Panc1 (cell line): ENCODE results near the gene IL15. TPM values are rescaled to one million over a fixed set of nuclear protein-coding genes. Genes with fewer than 3 reads are reported as not detected.
A peak's percentile ranks its signal among the peaks of the same experiment; 100 is the strongest.

Experiments used
- ATAC-seq: fragments of 200-7000 bp; cut with Tn5 transposase; 2 replicates; pipeline ENCODE4 v1.9.1; 2020; ENCODE audit warnings: mild to moderate bottlenecking, moderate library complexity
- BruUV-seq: library from RNA; stranded (reverse); fragments of 400-500 nt; replicated peaks from 2 replicates; lab custom pipeline; 2021; lab: Mats Ljungman, UMichigan
- CTCF ChIA-PET: fragments of 300-600 bp; sonication (Branson Sonifier 250); formaldehyde crosslinking; loops from one replicate; lab custom pipeline; 2022; ENCODE audit warnings: antibody characterized with exemption; lab: Charles Lee
- POLR2A ChIA-PET: fragments of 300-600 bp; sonication (Branson Sonifier 250); formaldehyde crosslinking; loops from one replicate; lab custom pipeline; 2022; ENCODE audit warnings: antibody characterized with exemption; lab: Charles Lee
- DNase-seq: peaks from one replicate; pipeline ENCODE4 v3.0.0-alpha.2; 2010; ENCODE audit warnings: low read depth, low spot score
- H3K27ac ChIP-seq: 2 replicates; pipeline ENCODE4 v1.5.1; 2011; ENCODE audit warnings: mild to moderate bottlenecking, low read length, inconsistent platforms
- H3K27me3 ChIP-seq: fragments of 200-500 bp; sonication (Bioruptor generic); 2 replicates; pipeline ENCODE4 v1.6.0; 2014; ENCODE audit warnings: low read length, inconsistent platforms; ENCODE audit not compliant: control insufficient read depth, insufficient read depth
- H3K36me3 ChIP-seq: fragments of 200-500 bp; sonication (Bioruptor generic); 2 replicates; pipeline ENCODE4 v1.5.1; 2014; ENCODE audit warnings: inconsistent platforms, mild to moderate bottlenecking, low read length, moderate library complexity; ENCODE audit not compliant: control insufficient read depth, insufficient read depth
- H3K4me1 ChIP-seq: 2 replicates; pipeline ENCODE4 v1.5.1; 2011; ENCODE audit warnings: inconsistent platforms, mild to moderate bottlenecking, low read length, moderate library complexity; ENCODE audit not compliant: control insufficient read depth, insufficient read depth
- H3K4me3 ChIP-seq, 2 experiments: 2 replicates each; pipeline ENCODE4 v1.5.1; 2011 to 2012; ENCODE audit warnings: low read depth in 2 of 2, low read length in 2 of 2, mild to moderate bottlenecking in 2 of 2, inconsistent platforms in 1 of 2, moderate library complexity in 1 of 2
- H3K9me3 ChIP-seq: fragments of 200-500 bp; sonication (Bioruptor generic); 2 replicates; pipeline ENCODE4 v1.5.1; 2014; ENCODE audit warnings: low read depth, mild to moderate bottlenecking, inconsistent platforms, low read length, moderate library complexity; ENCODE audit not compliant: control insufficient read depth, insufficient read depth
- CTCF ChIP-seq: fragments of 450-650 bp; IDR thresholded peaks from 2 replicates; pipeline ENCODE4 v1.5.1; 2017; ENCODE audit warnings: mild to moderate bottlenecking
- POLR2AphosphoS5 ChIP-seq: IDR thresholded peaks from 2 replicates; pipeline ENCODE4 v1.6.1; 2012; ENCODE audit warnings: mild to moderate bottlenecking, low read depth, low read length, moderate library complexity
- SIN3A ChIP-seq: IDR thresholded peaks from 2 replicates; pipeline ENCODE4 v1.6.1; 2012; ENCODE audit warnings: low read depth, mild to moderate bottlenecking, low read length, moderate library complexity, borderline replicate concordance; ENCODE audit not compliant: insufficient read depth
- TCF7L2 ChIP-seq: IDR thresholded peaks from 2 replicates; pipeline ENCODE4 v1.6.1; 2011; ENCODE audit warnings: mild to moderate bottlenecking, low read depth, low read length, inconsistent platforms
- in situ Hi-C: cut with HindIII; loops from 2 replicates; pipeline ENCODE4 v1.10.0; 2016; ENCODE audit warnings: low sequenced_read_pairs, low pct_unique_long_range_greater_than_20kb
- intact Hi-C: fragments of 100-400 bp; cut with micrococcal nuclease; formaldehyde crosslinking; loops from one replicate; pipeline ENCODE4 v1.10.0; 2022; ENCODE audit not compliant: unreplicated experiment
- total RNA-seq: library from RNA; stranded (reverse); gene quantifications from one replicate; pipeline ENCODE4 v1.2.1, GENCODE V29; 2021; ENCODE audit not compliant: unreplicated experiment
- TF ChIP-seq, protein P1 (sequence below), 2 experiments: IDR thresholded peaks; 2 replicates each; pipeline ENCODE4 v1.6.1; 2011 to 2012; ENCODE audit warnings: low read depth in 2 of 2, control low read depth in 1 of 2, low read length in 1 of 2, mild to moderate bottlenecking in 1 of 2, moderate library complexity in 1 of 2; ENCODE audit not compliant: insufficient read depth in 1 of 2

Gene IL15
- total RNA-seq, 1 experiment from 2014 or later = 2.7 TPM

DNA sequence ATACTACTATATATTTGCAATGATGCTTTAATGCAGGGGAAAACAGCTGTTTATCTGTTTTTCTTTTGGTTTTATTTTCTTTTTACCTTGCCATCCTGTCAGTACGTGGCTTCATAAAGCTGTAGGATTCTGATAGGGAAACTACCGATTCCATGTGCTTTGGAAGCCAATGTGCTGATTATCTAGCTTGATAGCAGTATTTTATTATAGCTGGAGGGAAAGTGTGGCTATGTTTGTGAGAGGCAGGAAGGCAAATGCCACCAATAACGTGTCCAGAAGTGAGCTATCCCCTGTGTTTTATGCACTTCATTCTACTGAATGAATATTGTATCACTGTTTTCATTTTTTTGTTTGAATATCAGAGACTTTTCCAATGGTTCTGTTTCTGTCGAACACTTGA lies 43.7 kb downstream of the IL15 start:
- H3K9me3 ChIP-seq = no peaks in the 10 kb centered on the region
- ATAC-seq = no peak
- POLR2A ChIA-PET = no interaction called here
- no peak overlapping the region for H3K4me3 ChIP-seq
- intact Hi-C loops = no loop called here
- DNase-seq = no peak
- CTCF ChIA-PET = interaction anchor here (0.7 kb wide), 1 partner anchor 520 kb away, joined by 3 read pairs; no protein-coding TSS in a partner anchor
- H3K36me3 ChIP-seq = no peaks in the 10 kb centered on the region
- in situ Hi-C loops = no loop called here
- no peaks in the 10 kb centered on the region for H3K27me3 ChIP-seq
- BruUV-seq = no TSS peak
- TF ChIP-seq POLR2AphosphoS5 = no peak
- no peak for TF ChIP-seq CTCF
- TF ChIP-seq SIN3A = no peak
- TF ChIP-seq TCF7L2 = peak; percentile 44; the same call in 1 of the 2 replicates
- H3K4me1 ChIP-seq = no peaks in the 10 kb centered on the region; the same call in 1 of the 2 replicates
- no peak overlapping the region for H3K27ac ChIP-seq

DNA sequence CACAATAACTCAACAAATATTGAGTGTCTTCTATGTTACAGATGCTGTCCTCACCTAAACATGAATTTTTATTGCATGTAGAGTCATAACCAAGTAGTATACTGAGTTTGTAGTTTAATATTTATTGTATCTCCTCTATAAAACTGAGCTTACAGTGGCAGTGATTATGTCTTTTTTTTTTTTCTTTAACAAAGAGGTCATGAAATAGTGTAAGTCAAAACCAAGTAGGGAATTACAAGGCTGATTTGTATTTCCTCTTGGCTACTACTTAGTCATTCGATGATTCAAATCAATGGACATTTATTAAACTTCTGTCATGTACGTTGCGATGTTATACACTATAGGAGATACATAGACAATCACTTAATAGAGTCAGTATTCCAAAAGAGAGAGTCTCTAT lies 48.4 kb downstream of the IL15 start:
- POLR2A ChIA-PET = no interaction called here

More for the DNA sequence above, 48.4 kb downstream of the IL15 start:
- no TSS peak for BruUV-seq
- DNase-seq (no peak), ATAC-seq (no peak)
- Histone ChIP-seq H3K27me3 (no peaks in the 10 kb centered on the region), H3K27ac (no peak overlapping the region), H3K4me3 (no peak overlapping the region), H3K9me3 (no peaks in the 10 kb centered on the region), H3K36me3 (no peaks in the 10 kb centered on the region), H3K4me1 (no peaks in the 10 kb centered on the region; the same call in 1 of the 2 replicates)
- CTCF ChIA-PET = interaction anchor here (0.6 kb wide), 1 partner anchor 232 kb away, joined by 5 read pairs; no protein-coding TSS in a partner anchor
- intact Hi-C loops = no loop called here
- TF ChIP-seq, protein P1, sequence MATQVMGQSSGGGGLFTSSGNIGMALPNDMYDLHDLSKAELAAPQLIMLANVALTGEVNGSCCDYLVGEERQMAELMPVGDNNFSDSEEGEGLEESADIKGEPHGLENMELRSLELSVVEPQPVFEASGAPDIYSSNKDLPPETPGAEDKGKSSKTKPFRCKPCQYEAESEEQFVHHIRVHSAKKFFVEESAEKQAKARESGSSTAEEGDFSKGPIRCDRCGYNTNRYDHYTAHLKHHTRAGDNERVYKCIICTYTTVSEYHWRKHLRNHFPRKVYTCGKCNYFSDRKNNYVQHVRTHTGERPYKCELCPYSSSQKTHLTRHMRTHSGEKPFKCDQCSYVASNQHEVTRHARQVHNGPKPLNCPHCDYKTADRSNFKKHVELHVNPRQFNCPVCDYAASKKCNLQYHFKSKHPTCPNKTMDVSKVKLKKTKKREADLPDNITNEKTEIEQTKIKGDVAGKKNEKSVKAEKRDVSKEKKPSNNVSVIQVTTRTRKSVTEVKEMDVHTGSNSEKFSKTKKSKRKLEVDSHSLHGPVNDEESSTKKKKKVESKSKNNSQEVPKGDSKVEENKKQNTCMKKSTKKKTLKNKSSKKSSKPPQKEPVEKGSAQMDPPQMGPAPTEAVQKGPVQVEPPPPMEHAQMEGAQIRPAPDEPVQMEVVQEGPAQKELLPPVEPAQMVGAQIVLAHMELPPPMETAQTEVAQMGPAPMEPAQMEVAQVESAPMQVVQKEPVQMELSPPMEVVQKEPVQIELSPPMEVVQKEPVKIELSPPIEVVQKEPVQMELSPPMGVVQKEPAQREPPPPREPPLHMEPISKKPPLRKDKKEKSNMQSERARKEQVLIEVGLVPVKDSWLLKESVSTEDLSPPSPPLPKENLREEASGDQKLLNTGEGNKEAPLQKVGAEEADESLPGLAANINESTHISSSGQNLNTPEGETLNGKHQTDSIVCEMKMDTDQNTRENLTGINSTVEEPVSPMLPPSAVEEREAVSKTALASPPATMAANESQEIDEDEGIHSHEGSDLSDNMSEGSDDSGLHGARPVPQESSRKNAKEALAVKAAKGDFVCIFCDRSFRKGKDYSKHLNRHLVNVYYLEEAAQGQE (IDR thresholded peaks at IDR 0.05; ENCODE audit: insufficient read depth in 1 of 2, low read depth in 2 of 2, low read length in 1 of 2) = no peak
- no peak for TF ChIP-seq POLR2AphosphoS5
- no peak for TF ChIP-seq TCF7L2
- TF ChIP-seq SIN3A = no peak
- TF ChIP-seq CTCF = no peak
- in situ Hi-C loops = no loop called here
